Fibroblast of upper back skin (primary cell): Measurements from ENCODE around the gene FPGT.
"Not testable (repeated sequence)": the region's sequence is repeated elsewhere in the genome, so short reads cannot be mapped to it uniquely, and the experiment has no call there.

Source experiments
- DNase-seq: peaks from one replicate; pipeline ENCODE4 v3.0.0-alpha.2; 2013

Gene FPGT

GRCh38 chr1:74197657-74198552 lies at the start of gene FPGT, which contains the start of gene LRRIQ3:
Gene FPGT (plus strand): TSS chr1:74198242. CDS start chr1:74198279, 37 bp downstream.
Gene LRRIQ3 (minus strand): TSS chr1:74198176. CDS start chr1:74183684, 14,492 bp downstream.
- peak; percentile 94 for DNase-seq

GRCh38 chr1:74160046-74160445 lies 38.0 kb upstream of the FPGT start:
- DNase-seq: no peak

- DNase-seq: no peak
These were observed 36.5 kb upstream of the FPGT start for GRCh38 chr1:74161497-74161896.

GRCh38 chr1:74162333-74162732 lies 35.7 kb upstream of the FPGT start:
- DNase-seq: no peak

GRCh38 chr1:74174423-74174822 lies 23.6 kb upstream of the FPGT start:
- DNase-seq: not testable (repeated sequence)

- peak; percentile 41 for DNase-seq
These were observed 17.6 kb upstream of the FPGT start for GRCh38 chr1:74180490-74180889.

GRCh38 chr1:74193908-74194307 lies 4.1 kb upstream of the FPGT start:
- peak; percentile 32 for DNase-seq

GRCh38 chr1:74195339-74195738 lies 2.7 kb upstream of the FPGT start:
- DNase-seq: no peak

- no peak for DNase-seq
These were observed 787 bp upstream of the FPGT start for GRCh38 chr1:74197255-74197654.

GRCh38 chr1:74199504-74199903 lies 1.5 kb downstream of the FPGT start:
- no peak for DNase-seq

- peak; percentile 63 for DNase-seq
These were observed 7.2 kb downstream of the FPGT start for GRCh38 chr1:74205266-74205665.

- no peak for DNase-seq
These were observed 17.2 kb downstream of the FPGT start for GRCh38 chr1:74215229-74215628.

- DNase-seq: no peak
These were observed 24.7 kb downstream of the FPGT start for GRCh38 chr1:74222701-74223100.

GRCh38 chr1:74223453-74223852 lies 25.4 kb downstream of the FPGT start:
- DNase-seq: no peak

GRCh38 chr1:74235153-74235552 lies 37.1 kb downstream of the FPGT start, which contains the start of gene TNNI3K:
Gene TNNI3K (plus strand): TSS chr1:74235387. CDS start chr1:74235452, 65 bp downstream.
- DNase-seq: no peak

GRCh38 chr1:74236440-74236839 lies 38.4 kb downstream of the FPGT start:
- no peak for DNase-seq

- DNase-seq: no peak
These were observed 39.0 kb downstream of the FPGT start for GRCh38 chr1:74237035-74237434.

- DNase-seq: no peak
These were observed 39.7 kb downstream of the FPGT start for GRCh38 chr1:74237787-74238186.

GRCh38 chr1:74245168-74245772 lies 47.2 kb downstream of the FPGT start:
- DNase-seq: no peak

GRCh38 chr1:74246315-74246714 lies 48.3 kb downstream of the FPGT start:
- peak; percentile 11 for DNase-seq

- no peak for DNase-seq
These were observed 50.0 kb downstream of the FPGT start for GRCh38 chr1:74247881-74248528.

- DNase-seq: not testable (repeated sequence)
These were observed 55.3 kb downstream of the FPGT start for GRCh38 chr1:74253243-74253824.
